Measurements from ENCODE around the gene SH3BP2.

The SH3BP2 gene

DNA sequence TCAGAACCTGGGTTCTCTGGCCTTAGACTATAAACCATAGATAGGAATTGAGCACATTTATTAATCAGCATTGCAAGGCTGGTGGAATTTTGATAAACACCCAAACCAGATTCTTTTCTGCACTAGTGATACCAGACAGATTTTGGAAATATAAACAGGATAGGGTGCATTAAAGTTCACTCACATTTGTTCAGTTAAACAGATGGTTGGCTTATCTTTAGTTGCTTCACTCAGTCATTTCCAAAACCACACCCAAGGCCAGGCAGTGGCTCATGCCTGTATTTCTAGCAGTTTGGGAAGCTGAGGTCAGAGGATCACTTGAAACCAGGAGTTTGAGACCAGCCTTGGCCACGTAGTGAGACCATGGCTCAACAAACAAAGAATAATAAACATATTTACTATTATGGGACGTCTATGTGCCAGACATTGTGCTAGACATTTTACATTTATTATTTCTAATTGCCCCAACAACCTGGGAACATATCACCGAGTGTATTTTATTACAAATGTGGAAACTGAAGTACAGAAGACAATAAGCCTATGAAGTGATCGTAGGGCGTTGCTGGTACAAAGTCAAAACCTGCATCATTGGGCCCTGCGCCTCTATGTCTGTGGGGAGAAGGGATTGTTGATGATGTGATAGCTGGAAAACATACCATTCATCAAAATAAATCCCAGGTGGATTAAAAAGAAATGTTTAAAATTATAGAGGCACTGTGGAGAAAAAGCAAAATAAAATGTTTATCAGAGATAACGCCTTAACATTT is 65.7 kb downstream of the SH3BP2 start:
- H3K4me3 ChIP-seq (replicated peaks; ENCODE audit: low read depth, low read length) = no peak overlapping the region
- H3K36me3 ChIP-seq (ENCODE audit: control insufficient read depth, insufficient read depth, low read length) = no peaks in the 10 kb centered on the region; the same call in 1 of the 2 replicates
- TF ChIP-seq, protein P1, sequence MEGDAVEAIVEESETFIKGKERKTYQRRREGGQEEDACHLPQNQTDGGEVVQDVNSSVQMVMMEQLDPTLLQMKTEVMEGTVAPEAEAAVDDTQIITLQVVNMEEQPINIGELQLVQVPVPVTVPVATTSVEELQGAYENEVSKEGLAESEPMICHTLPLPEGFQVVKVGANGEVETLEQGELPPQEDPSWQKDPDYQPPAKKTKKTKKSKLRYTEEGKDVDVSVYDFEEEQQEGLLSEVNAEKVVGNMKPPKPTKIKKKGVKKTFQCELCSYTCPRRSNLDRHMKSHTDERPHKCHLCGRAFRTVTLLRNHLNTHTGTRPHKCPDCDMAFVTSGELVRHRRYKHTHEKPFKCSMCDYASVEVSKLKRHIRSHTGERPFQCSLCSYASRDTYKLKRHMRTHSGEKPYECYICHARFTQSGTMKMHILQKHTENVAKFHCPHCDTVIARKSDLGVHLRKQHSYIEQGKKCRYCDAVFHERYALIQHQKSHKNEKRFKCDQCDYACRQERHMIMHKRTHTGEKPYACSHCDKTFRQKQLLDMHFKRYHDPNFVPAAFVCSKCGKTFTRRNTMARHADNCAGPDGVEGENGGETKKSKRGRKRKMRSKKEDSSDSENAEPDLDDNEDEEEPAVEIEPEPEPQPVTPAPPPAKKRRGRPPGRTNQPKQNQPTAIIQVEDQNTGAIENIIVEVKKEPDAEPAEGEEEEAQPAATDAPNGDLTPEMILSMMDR (IDR thresholded peaks at IDR 0.05; ENCODE audit: insufficient read depth, low read length, poor library complexity, severe bottlenecking) = no peak
- H3K27me3 ChIP-seq (replicated peaks; ENCODE audit: control insufficient read depth, insufficient read depth, low read length) = no peaks in the 10 kb centered on the region
- DNase-seq (ENCODE audit: extremely low read depth, insufficient read length) = no peak

DNA sequence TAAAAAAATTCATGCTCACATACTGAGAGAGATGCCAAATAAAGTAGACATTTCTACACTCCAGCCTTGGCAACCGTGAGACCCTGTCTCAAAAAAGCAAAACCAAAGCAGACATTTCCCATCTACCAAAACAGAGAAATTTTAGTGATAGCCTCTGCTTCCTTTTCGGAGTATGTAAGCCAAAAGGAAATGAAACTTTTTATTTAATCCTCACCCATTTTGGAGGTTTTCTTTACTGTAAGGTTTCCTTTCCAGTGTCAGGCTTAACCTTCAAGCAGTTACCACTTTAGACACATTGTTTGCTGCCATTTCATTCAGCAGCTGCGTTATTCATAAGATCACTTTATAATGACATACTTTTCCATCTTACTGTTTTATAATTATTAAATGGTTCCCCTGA is 66.6 kb downstream of the SH3BP2 start:
- TF ChIP-seq, protein P1 (IDR thresholded peaks at IDR 0.05; ENCODE audit: insufficient read depth, low read length, poor library complexity, severe bottlenecking) = no peak
- no peak overlapping the region for H3K4me3 ChIP-seq (replicated peaks; ENCODE audit: low read depth, low read length)
- DNase-seq (ENCODE audit: extremely low read depth, insufficient read length) = no peak

DNA sequence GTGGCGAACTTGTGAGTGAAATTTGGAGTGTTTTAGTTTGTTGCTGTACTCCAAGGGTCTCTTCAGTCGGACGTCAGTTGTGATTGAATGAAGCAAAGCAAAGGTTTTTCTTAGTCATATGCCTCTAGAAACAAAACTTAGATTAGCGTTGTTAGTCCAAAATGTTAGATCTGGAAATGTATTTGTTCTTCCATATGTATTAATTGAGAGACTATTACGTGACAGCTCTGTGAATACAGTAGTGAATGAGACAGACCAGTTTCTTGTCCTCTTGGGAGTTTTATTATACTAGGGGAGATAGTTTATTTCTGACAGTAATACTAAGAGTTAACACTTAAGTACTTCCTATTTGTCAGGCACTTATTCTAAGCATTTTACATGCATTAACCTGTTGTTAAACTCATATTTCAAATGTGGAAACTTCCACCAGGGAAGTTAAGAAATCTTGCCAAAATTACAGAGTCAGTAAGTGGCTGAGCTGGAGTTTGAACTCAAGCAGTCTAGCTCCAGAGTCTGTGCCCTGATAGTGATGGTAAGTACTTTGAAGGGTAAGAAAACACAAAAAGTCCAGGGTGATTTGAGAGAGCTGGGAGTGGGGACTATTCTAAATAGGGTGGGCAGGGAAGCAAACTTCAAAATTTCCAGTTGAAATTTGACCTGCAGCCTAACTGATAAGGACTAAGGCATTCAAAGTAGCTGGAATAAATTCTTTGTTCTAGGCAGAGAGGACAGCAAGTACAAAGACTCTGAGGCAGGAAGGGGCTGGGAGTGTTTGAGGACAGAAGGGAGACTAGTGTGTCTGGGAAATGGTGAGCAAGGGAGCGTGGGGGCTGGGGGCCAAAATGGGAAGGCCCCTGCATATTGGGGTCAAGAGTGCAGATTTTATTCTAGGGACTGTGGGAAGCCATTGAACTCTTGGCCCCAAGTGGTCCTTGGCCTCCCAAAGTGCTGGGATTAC is 67.8 kb downstream of the SH3BP2 start:
- Histone ChIP-seq H3K36me3 (ENCODE audit: control insufficient read depth, insufficient read depth, low read length) (no peaks in the 10 kb centered on the region; the same call in 1 of the 2 replicates), H3K27me3 (replicated peaks; ENCODE audit: control insufficient read depth, insufficient read depth, low read length) (no peaks in the 10 kb centered on the region), H3K4me3 (replicated peaks; ENCODE audit: low read depth, low read length) (no peak overlapping the region)
- no peak for DNase-seq (ENCODE audit: extremely low read depth, insufficient read length)
- TF ChIP-seq, protein P1 (IDR thresholded peaks at IDR 0.05; ENCODE audit: insufficient read depth, low read length, poor library complexity, severe bottlenecking) = no peak

More for the DNA sequence above, 66.6 kb downstream of the SH3BP2 start:
- Histone ChIP-seq H3K36me3 (ENCODE audit: control insufficient read depth, insufficient read depth, low read length) (no peaks in the 10 kb centered on the region; the same call in 1 of the 2 replicates), H3K27me3 (replicated peaks; ENCODE audit: control insufficient read depth, insufficient read depth, low read length) (no peaks in the 10 kb centered on the region)

DNA sequence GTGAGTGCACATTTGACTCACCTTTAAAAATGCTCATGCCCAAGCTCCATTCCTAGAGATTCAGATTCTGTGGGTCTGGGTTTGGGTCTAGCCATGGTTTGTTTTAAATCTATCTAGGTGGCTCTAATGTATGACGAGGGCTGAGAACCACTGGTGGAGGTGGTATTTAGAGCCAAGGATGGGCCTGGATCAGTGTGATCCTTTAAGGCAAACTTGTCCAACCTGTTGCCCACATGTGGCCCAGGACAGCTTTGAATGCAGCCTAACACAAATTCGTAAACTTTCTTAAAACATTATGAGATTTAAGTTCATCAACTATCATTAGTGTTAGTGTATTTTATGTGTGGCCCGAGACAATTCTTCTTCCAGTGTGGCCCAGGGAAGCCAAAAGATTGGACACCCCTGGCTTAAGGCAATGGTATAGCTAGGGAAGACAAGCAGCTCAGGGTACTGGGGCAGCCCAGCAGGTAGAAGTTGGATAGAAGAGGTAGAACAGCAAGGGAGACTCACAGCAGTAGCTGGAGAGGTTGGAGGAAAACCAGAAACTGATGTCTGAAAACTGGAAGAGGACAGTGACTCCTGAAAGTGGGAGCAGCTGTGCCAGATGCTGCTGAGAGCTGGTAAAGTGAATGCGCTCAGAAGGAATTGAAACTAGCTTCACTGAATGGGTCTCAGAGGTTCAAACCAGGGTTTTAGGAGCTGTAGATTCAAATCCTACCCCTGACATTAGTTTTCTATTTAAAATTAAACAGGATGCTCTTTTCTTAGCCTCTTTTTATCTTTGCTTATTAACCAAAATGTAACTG is 68.9 kb downstream of the SH3BP2 start:
- Histone ChIP-seq H3K4me3 (replicated peaks; ENCODE audit: low read depth, low read length) (no peak overlapping the region), H3K36me3 (ENCODE audit: control insufficient read depth, insufficient read depth, low read length) (no peaks in the 10 kb centered on the region; the same call in 1 of the 2 replicates), H3K27me3 (replicated peaks; ENCODE audit: control insufficient read depth, insufficient read depth, low read length) (no peaks in the 10 kb centered on the region)
- TF ChIP-seq, protein P1 (IDR thresholded peaks at IDR 0.05; ENCODE audit: insufficient read depth, low read length, poor library complexity, severe bottlenecking) = no peak
- DNase-seq (ENCODE audit: extremely low read depth, insufficient read length) = no peak

DNA sequence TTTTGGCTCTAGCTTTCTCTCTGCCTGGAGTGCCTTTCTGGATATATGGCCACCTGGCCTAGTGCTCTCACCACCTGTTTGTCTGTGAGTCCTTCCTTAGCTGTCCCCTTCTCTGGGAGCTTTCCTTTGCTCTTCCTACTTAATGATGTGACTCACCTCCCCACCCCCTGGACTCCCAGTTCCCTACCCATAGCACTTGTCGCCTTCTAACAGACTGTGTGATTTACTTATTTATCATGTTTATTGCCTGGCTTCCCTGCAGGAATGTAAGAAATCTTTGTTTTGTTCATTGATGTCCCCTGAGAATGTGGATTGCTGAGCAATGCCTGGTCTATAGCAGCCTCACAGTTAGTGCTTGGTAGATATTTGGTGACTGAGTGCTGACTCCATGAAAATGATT is 69.6 kb downstream of the SH3BP2 start:
- TF ChIP-seq, protein P1 (IDR thresholded peaks at IDR 0.05; ENCODE audit: insufficient read depth, low read length, poor library complexity, severe bottlenecking) = no peak
- no peaks in the 10 kb centered on the region; the same call in 1 of the 2 replicates for H3K36me3 ChIP-seq (ENCODE audit: control insufficient read depth, insufficient read depth, low read length)
- H3K27me3 ChIP-seq (replicated peaks; ENCODE audit: control insufficient read depth, insufficient read depth, low read length) = no peaks in the 10 kb centered on the region
- no peak for DNase-seq (ENCODE audit: extremely low read depth, insufficient read length)
- H3K4me3 ChIP-seq (replicated peaks; ENCODE audit: low read depth, low read length) = no peak overlapping the region
